GM18508 (cell line): ENCODE data around the gene PRR7.
"Not testable (repeated sequence)": the region's sequence is repeated elsewhere in the genome, so short reads cannot be mapped to it uniquely, and the experiment has no call there.

Experiments used
- ATAC-seq: cut with Tn5 transposase; IDR thresholded peaks from one replicate; pipeline ENCODE4 v1.9.1; 2021; ENCODE audit warnings: moderate number of reproducible peaks; ENCODE audit not compliant: insufficient read depth, unreplicated experiment

PRR7 gene

DNA sequence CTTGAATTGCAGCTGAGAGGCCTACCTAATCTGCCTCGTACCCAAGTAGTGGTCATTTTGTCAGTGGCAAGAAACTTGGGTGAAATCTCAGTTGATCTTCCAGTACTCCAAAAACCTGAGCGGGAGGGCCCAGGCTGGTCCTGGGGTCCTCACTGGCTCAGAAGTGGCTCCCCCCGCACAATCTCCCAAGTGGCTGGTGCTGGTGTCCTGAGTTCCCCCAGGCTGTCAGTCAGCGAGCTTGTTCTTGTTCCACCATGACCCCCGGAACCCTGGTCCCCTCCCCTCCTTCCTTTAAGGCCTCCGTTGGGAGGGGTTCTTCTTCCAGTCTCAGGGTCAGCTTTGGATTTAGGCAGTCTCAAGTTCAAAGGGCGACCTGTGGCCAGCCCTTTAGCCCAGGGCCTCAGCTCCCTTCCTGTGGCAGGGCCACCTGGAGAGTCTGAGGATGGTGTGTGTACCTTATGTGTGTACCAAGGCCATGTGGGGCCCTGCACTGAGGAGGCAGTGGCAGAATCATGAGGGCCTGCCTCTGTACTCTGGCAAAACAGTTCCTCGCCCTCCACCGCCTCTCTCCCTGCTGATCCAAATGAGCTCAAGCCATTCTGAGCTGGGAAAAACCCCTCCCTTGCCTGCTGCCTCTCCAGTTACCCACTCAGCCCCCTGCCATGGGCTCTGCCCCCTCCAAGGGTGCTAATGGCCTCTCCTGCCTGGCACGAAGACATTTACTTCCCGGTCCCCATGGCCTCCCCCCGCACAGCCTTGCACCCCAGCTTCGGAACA, 31.3 kb downstream of the PRR7 start:
- no peak for ATAC-seq

DNA sequence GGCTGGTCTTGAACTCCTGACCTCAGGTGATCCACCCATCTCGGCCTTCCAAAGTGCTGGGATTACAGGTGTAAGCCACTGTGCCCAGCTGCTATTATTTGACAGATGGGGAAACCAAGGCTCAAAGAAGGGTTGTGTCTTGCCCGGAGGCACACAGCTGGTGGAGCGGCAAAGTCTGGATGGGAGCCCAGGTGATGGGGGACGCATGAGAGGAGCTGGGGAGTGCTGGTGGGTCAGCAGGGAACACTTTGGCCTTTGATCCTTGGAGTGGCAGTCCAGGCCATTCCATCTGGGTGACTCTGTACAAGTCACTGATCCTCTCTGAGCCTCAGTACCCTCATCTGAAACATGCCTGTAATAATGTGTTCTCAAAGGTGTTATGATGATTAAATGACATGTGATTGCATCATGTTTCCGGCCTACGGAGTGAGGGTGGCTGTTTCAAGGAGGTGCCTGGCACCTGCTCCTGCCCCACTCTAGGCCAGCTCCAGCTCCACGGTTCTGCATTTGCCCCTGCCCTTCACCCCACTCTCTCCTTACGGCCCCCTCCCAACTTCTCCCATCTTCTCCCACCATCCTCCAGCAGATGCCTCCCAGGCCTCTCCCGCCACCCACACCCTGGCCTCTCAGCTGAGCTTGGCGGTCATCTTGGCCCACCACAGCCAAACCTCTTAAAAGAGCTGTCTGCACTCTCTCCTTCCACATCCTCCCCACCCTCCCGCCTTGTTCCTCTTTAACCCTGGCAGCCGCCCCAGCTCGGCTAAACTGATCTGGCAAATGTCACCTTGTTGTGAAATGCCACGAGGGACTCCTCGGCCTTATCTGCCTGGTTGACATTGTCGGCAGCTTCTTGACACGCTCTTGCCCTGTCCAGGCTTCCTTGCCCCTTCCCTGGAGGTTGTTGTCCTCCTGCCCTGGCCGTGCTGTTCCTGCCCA, 32.4 kb downstream of the PRR7 start:
- ATAC-seq, result no peak

DNA sequence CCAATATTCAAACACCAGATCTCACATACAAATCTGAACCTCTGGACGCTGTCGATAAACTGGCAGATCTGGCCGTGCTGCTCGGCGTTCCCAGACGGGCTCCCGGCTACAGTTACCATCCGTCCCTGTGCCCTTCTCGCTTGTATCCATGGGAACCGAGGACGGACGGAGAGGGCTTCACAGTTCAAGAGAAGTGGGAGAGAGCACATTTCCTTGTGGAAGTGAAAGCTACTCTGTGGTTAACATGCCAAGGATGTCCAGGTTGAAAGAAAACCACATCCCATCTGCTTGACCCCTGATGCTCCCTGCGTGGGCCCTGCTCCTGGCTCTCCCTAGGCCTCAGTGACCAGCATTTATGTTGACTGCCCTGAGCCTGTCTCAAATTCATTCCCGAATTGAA, 33.2 kb downstream of the PRR7 start:
- no peak for ATAC-seq

DNA sequence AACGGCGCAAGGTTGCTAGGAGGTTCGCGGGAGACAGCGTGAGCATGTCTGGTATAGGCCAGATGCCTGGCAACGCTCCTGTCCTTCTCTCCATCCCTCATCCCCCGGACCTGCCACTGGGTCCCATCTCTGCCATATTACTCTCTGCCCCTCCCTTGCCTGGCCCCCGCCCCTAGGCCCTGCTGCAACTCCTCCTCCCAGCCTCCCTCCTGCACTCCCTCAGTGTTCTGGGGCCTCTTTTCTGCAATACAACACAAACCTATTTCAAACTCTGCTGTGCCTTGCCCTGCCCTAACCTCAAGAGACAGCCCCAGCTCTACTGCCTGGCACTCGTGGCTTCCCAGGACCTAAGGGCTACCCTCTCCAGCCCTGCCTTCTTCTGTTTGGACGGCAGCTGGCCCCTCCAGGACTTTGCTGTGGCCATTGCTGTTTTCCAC, 35.8 kb downstream of the PRR7 start:
- ATAC-seq, result no peak

DNA sequence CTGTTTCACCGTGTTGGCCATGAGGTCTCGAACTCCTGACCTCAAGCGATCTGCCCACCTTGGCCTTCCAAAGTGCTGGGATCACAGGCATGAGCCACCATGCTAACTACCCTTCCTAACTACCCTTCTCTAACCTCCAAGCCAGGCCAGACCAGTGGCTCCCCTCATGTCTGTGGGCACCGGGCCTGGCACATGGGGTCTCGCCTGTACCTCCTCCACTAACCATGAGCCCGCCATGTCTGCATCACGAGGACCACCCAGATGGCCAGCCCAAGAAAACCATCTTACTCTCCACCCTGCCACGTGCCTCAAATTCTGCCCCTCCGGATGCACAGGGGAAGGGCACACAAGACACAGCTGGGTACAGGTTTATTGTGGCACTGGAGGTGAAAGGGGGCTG, 36.4 kb downstream of the PRR7 start:
- ATAC-seq, result no peak

DNA sequence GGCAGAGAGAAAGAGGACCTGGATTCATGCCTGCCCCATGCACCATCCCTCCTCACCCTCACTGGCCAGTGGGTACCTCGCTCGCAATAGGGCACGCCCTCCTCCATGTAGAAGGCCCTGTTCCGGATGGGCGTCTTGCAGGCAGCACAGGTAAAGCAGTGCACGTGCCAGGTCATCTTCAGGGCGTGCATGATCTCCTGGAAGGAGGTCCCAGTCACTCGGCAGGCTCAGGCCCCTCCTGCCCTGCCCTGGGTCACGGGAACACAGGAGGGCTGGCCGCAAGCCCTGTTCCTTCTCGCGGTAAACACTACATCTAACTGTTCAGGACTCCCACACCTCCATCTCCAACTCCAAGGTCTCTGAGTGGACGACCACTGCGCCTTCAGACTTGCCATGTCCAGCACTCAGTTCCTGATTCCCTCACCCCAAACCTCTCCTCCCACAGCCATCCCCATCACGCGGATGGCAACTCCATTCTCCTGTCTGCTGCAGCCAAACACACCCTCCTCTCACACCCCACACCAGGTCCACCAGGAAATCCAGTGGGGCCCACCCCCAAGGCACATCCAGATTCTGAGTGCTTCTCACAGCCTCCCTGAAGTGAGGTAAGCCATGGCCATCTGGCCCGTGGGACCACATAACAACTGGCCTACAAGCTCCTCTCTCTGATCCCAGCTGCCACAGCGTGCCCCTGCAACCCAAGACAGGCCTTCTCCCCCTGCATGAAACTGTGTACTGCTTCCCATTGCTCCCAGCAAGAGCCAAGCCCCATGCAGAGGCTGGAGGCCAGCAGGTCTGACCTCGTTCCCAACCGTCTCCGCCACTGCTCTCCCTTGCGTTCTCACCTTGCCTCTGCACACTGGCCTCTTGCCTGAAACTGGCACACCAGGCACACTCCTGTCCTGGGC, 37.6 kb downstream of the PRR7 start:
- no peak for ATAC-seq

DNA sequence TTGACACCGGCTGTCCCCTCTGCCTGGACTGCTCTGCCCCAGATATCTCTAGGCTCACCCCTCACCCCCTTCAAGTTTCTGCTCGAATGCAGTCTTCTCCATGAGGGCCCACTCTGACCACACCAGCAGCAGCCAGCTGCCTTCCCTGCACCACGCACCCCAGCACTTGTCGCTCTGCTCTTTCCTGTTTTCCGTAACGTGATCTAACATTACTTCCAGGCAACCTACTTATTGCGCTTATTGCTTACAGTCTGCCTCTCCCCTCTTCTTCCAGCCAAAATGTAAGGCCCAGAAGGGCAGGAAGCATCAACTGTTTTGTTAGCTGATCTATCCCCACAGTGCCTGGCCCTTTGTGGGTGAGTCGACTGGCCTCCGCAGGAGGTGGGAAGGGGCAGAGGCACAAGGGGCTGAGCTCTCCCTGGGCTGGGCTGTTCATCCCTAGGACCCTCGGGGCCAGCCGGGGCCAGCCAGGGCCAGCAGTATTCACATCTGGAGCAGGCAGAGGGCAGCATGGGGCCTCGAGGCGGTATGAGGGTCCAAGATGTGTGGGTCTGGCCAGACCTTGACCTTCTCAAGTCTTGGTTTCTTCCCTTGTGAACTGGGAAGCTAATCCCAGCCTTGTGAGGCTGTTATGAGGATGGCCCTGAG, 38.4 kb downstream of the PRR7 start:
- ATAC-seq, result no peak

DNA sequence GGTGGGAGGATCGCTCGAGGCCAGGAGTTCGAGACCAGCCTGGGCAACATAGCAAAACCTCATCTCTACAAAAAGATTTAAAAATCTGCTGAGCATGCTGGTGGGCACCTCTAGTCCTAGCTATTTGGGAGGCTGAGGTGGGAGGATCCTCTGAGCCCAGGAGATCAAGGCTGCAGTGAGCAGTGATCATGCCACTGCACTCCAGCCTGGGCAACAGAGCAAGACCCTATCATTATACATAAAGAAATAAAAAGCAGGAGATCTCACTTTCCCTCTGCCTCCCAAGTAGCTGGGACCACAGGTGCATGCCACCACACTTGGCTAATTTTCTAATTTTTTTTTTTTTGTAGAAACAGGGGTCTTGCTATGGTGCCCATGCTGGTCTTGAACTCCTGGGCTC, 39.1 kb downstream of the PRR7 start:
- not testable (repeated sequence) for ATAC-seq

DNA sequence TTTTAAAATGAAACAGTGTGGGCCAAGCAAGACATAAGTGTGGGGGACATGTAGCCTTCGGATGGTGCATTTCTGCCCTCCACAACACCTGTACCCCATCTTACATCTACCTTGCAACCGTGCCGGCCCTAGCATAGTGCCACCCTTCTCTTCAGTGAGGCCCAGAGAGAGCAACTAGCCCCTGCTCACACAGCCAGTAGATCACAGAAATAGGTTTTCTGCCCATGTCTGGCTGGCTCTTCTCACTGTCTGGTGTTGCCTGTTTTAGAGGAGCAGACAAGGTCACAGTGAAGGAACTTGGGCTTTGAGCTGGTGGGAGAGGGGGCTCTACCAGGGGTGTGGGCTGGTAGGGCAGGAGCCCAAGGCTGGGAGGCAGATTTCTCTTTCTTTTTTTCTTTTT, 39.6 kb downstream of the PRR7 start:
- no peak for ATAC-seq

DNA sequence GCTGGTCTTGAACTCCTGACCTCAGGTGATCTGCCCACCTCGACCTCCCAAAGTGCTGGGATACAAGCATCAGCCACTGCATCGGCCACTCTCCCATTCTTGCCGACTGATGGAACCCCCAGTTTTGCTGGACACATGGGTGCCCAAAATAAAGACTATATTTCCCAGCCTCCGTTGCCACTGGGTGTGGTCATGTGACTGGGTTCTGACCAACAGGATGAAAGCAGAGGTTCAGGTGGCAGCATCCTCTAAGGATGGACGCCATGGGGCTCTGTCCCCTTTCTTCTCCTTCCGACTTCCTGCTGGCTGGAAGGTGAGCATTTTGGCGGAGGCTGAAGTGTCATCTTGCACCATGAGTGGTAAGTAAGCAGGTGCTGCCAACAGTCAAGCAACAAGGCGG, 40.5 kb downstream of the PRR7 start:
- no peak for ATAC-seq

DNA sequence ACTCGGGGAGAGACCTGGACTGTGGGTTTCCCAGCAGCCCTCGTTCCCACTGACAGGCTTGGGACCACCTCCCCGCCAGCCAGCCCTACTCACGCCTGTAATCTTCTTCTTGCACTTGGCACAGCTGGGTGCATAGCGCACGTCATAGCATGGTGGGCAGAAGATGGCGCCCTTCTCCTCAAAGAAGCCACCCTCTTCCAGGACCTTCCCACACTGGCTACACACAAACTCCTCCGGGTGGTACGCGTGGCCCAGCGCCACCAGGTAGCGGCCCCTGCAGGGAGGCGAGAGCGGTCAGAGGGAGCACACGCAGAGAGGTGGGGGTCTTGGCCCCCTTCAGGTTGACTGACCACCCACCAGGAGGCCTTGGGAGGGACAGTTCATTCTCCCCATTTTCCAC, 41.4 kb downstream of the PRR7 start:
- ATAC-seq, result no peak

DNA sequence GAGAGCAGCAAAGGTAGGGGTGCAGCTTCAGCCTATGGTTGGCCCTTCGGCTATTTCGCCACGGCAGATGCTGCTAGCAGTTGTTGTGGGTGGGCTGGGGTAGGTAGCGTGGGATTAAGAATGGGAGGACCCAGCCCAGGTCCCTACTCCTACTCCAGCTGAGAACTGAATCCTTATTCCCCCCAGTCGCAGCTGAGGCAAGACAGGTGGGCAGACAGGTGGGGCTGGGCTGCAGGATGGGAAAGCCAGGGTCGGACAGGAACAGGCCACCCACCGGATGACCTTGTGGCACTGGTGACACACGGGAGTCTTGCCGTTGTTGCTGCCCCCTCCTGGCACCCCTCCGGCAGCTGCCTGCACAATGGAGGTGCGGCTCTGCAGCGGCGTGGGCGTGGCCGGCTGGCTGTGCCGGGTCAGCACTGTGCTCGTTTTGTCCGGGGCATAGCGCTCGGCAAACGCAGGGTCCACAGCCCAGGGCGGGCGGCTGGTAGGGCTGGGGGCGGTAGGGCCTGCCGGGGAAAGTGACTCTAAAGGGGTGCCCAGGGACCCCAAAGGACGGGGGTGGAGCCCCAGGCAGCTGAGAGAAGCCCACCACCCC, 42.6 kb downstream of the PRR7 start:
- no peak for ATAC-seq

DNA sequence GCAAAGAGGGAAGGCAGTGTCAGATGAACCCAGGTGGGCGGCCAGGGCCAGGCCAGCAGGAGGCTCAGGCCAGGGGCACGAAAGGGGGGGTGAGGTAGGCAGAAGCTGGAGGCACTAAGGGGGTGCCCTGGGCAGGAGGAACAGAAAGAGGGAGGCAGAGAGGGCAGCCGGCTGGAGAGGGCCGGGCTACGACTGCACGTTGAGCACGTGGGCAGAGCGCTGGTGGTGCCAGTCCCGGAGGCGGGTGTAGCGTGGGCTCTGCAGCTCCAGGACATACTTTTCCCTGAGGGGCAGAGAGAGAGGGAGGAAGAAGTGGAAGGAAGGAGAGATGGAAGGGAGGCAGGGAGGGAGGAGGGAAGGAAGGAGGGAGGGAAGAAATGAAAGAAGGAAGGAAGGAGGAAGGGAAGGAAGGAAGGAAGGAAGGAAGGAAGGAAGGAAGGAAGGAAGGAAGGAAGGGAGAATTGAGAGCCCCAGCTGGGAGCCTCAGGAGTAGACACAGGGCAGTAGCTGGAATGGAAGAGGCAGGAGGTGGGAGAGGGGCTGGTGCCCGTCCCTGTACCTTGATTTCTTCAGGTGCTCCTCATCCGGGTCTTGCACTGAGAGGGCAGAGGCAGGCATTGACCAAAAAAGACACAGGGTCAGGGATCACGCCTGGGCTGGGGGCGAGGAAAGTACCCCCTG, 43.8 kb downstream of the PRR7 start:
- no peak for ATAC-seq

DNA sequence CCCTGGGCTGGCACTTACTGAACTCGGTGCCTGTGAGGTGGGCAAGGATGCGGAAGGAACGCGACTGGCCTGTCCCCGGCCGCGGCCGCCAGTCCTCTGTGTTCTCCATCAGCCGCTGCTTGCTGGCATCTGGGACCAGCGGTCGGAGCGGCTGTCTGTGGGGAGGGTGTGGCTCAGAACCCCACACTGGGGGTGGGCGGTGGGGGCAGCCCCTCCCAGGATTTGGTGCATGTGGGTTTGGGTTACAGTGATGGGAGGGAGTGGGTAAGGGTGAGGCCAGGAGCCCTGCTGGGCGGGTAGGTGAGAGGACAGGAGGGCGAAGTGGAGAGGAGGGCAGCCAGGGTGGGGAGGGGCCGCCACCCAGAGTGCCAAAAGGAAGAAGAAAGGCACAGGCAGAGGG, 44.4 kb downstream of the PRR7 start:
- ATAC-seq, result no peak

DNA sequence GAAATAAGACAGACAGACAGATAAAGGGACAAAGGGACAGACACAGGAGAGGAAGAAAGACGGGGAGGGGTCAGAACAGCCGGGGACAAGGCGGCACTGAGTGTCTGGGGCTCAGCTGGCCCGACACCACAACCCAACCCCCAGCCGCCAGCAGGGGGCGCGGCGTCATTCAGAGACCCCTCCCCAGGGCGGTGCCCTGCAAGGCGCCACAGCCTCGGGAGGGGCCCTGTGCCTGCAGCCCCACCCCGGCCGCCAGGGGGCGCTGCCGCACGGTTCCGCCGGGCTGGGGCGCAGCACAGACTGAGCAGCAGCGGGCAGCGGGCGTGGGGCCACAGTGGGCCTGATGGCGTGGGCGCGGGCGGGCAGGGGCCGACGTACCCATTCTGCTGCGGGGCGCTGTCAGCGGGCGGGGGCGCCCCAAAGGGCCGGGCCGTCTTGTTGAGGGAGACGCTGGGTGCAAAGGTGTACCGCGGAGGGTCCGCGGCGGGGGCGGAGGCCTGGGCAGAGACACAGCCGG, 44.9 kb downstream of the PRR7 start:
- ATAC-seq, result no peak

DNA sequence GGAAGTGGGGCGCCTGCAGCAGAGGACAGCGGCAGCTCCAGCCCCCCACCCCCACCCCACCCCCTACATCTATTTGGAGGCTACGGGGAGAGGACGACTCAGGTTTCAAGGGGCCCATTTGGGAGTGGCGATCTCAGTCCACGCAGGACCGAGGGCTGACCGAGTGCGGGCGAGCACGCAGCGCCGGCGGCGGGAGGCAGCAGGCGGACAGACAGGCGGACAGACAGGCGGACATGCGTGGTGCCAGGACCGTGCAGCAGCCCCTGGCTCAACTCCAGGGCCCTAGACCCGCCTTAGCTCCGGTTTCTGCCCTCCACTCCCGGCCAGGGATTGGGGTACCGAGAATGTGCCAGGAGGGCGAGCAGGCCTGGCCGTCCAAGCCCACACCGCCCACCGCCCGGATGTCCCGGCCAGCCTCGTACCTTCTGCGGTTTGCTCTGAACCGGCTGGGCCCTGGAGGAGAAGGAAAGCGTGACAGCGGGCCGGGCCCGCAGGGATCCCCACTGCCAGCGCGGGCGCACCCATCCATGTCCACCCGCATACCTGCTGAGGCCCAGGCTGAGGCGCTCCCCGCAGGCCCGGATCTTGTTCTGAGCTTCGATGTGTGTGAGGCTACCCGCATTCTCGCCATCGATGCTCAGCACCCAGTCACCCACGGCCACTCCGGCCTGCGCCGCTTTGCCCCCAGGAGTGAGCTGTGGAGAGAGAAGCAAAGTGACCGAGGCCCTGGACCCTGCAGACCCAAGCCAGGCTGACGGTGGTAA, 45.6 kb downstream of the PRR7 start:
- no peak for ATAC-seq

DNA sequence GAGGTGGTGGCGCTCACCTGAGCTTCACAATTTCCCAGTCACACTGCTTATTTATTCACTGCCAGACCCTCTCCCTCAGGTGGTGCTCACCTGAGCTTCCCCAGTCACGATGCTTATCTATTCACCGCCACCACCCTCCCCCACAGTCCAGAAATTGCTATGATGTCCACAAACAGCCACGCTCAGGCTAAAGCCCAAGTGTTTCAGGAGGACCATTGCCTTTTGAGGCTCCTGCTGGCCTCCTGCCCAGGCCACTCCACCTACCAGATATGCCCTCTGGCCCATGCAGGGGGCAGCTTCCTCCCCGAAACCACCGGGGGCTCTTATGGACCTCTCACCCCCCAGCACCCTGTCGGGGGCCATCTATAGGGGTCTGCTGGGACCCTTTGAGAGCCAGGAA, 46.2 kb downstream of the PRR7 start:
- ATAC-seq, result no peak

DNA sequence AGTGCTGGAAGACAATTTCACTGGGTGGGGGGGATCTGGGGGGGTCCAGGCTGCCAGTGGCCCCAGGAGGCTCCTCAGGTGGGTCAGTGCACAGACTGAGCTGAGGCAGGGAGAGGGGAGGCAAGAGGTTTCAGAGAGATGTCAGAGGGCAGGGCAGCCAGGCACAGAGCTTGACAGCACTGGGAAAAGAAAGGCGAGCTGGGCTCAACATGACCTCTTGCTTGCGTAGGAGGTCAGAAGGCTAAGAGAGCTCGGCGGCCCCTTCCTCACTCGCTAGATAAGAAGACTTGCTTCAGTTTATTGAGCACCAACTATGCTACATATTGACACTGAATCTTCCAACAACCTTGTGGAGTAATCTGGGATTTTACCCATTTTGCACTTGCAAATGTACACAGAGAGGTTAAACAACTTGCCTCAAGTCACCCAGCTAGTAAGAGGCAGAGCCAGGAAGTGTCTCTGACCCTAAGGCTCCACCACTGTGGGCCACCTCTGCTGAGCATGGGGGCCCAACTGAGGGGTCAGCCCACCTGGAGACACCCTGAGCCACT, 47.3 kb downstream of the PRR7 start:
- ATAC-seq, result no peak
